ENCODE results near the gene SERPINB13.

Gene SERPINB13

GRCh38 chr18:63586966-63587365 is at the start of gene SERPINB13:
TSS of gene SERPINB13 (plus strand) at chr18:63587343. CDS start at chr18:63588668, 1,325 bp downstream.
- no peak for DNase-seq (ENCODE audit: low spot score)

- no peak for DNase-seq (ENCODE audit: low spot score)
These were observed 47.1 kb upstream of the SERPINB13 start for GRCh38 chr18:63539904-63540510.

GRCh38 chr18:63542069-63542468 is 45.1 kb upstream of the SERPINB13 start, which contains the start of gene SERPINB12:
TSS of gene SERPINB12 (plus strand) at chr18:63542369. CDS start at chr18:63556160, 13,791 bp downstream.
- DNase-seq (ENCODE audit: low spot score): no peak

GRCh38 chr18:63544017-63544416 is 43.1 kb upstream of the SERPINB13 start:
- no peak for DNase-seq (ENCODE audit: low spot score)

GRCh38 chr18:63545000-63545399 is 42.1 kb upstream of the SERPINB13 start:
- no peak for DNase-seq (ENCODE audit: low spot score)

GRCh38 chr18:63550068-63550467 is 37.1 kb upstream of the SERPINB13 start:
- no peak for DNase-seq (ENCODE audit: low spot score)

- no peak for DNase-seq (ENCODE audit: low spot score)
These were observed 35.4 kb upstream of the SERPINB13 start for GRCh38 chr18:63551769-63552168.

- no peak for DNase-seq (ENCODE audit: low spot score)
These were observed 34.6 kb upstream of the SERPINB13 start for GRCh38 chr18:63552581-63552980.

GRCh38 chr18:63553081-63553480 is 34.1 kb upstream of the SERPINB13 start:
- DNase-seq (ENCODE audit: low spot score): peak; percentile 26

- DNase-seq (ENCODE audit: low spot score): no peak
These were observed 27.3 kb upstream of the SERPINB13 start for GRCh38 chr18:63559567-63560491.

GRCh38 chr18:63562284-63562683 is 24.9 kb upstream of the SERPINB13 start:
- no peak for DNase-seq (ENCODE audit: low spot score)

GRCh38 chr18:63564021-63564420 is 23.1 kb upstream of the SERPINB13 start:
- DNase-seq (ENCODE audit: low spot score): no peak

- no peak for DNase-seq (ENCODE audit: low spot score)
These were observed 22.6 kb upstream of the SERPINB13 start for GRCh38 chr18:63564561-63564960.

- DNase-seq (ENCODE audit: low spot score): no peak
These were observed 19.9 kb upstream of the SERPINB13 start for GRCh38 chr18:63567276-63567675.

GRCh38 chr18:63567825-63568224 is 19.3 kb upstream of the SERPINB13 start:
- DNase-seq (ENCODE audit: low spot score): no peak

- DNase-seq (ENCODE audit: low spot score): no peak
These were observed 16.4 kb upstream of the SERPINB13 start for GRCh38 chr18:63570721-63571120.

- no peak for DNase-seq (ENCODE audit: low spot score)
These were observed 11.5 kb upstream of the SERPINB13 start for GRCh38 chr18:63575681-63576080.

GRCh38 chr18:63578357-63578958 is 8.7 kb upstream of the SERPINB13 start:
- DNase-seq (ENCODE audit: low spot score): no peak

- DNase-seq (ENCODE audit: low spot score): no peak
These were observed 7.5 kb upstream of the SERPINB13 start for GRCh38 chr18:63579616-63580015.

- no peak for DNase-seq (ENCODE audit: low spot score)
These were observed 1.2 kb upstream of the SERPINB13 start for GRCh38 chr18:63585988-63586387.

GRCh38 chr18:63586431-63586830 is 712 bp upstream of the SERPINB13 start:
- no peak for DNase-seq (ENCODE audit: low spot score)

- DNase-seq (ENCODE audit: low spot score): no peak
These were observed 1.8 kb downstream of the SERPINB13 start for GRCh38 chr18:63588909-63589308.

- no peak for DNase-seq (ENCODE audit: low spot score)
These were observed 3.2 kb downstream of the SERPINB13 start for GRCh38 chr18:63590373-63590772.
